Measurements from ENCODE around the gene NTRK1. TPM values are rescaled to one million over a fixed set of nuclear protein-coding genes. Genes with fewer than 3 reads are reported as not detected.

Gene NTRK1
- total and polyA plus RNA-seq, 8 donors = 0.20 to 1.1 (median 0.49) TPM

DNA sequence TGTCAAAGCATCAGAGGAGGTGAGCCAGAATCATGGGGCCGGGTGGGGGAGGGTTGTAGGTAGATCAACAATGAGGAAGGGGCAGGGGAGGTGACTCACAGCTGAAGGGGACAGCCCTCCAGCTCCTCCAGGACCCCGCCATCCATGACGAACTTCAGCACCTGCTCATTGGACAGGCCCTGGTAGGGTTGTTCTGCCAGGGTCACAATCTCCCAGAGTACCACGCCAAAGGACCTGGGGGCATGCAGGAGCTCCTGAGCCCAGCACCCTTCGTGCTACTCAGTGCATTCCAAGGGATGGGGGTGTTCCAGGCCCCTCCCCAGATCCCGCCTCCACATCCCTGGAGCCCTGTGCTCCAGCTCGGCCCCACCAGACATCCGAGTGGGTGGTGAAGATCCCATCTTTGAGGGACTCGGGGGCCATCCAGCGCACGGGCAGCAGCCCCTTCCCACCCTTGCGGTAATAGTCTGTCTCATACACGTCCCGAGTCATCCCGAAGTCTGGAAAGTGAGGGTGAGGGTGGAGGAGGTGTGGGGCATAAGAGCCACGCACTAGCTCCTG, 19.3 kb upstream of the NTRK1 start:
- no peak overlapping the region for H3K4me3 ChIP-seq
- TF ChIP-seq, protein P1, sequence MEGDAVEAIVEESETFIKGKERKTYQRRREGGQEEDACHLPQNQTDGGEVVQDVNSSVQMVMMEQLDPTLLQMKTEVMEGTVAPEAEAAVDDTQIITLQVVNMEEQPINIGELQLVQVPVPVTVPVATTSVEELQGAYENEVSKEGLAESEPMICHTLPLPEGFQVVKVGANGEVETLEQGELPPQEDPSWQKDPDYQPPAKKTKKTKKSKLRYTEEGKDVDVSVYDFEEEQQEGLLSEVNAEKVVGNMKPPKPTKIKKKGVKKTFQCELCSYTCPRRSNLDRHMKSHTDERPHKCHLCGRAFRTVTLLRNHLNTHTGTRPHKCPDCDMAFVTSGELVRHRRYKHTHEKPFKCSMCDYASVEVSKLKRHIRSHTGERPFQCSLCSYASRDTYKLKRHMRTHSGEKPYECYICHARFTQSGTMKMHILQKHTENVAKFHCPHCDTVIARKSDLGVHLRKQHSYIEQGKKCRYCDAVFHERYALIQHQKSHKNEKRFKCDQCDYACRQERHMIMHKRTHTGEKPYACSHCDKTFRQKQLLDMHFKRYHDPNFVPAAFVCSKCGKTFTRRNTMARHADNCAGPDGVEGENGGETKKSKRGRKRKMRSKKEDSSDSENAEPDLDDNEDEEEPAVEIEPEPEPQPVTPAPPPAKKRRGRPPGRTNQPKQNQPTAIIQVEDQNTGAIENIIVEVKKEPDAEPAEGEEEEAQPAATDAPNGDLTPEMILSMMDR (IDR thresholded peaks at IDR 0.05) = no peak
- WGBS, 2 donors = 70 to 80% methylated on average over 16 of the region's 16 CpGs
- intact Hi-C loops (cut with DNase I) = no loop called here
- FAIRE-seq (no peak), ATAC-seq (no peak), DNase-seq (peak in 1 of 6 donors; percentile 39)
- H3K4me1 ChIP-seq = no peaks in the 10 kb centered on the region
- H3K27me3 ChIP-seq = peaks cover 0 to 4% (median 0%) of the 10 kb centered on the region in 4 donors
- H3K36me3 ChIP-seq = no peaks in the 10 kb centered on the region
- H3K9me3 ChIP-seq = no peaks in the 10 kb centered on the region
- H3K27ac ChIP-seq = no peak overlapping the region

DNA sequence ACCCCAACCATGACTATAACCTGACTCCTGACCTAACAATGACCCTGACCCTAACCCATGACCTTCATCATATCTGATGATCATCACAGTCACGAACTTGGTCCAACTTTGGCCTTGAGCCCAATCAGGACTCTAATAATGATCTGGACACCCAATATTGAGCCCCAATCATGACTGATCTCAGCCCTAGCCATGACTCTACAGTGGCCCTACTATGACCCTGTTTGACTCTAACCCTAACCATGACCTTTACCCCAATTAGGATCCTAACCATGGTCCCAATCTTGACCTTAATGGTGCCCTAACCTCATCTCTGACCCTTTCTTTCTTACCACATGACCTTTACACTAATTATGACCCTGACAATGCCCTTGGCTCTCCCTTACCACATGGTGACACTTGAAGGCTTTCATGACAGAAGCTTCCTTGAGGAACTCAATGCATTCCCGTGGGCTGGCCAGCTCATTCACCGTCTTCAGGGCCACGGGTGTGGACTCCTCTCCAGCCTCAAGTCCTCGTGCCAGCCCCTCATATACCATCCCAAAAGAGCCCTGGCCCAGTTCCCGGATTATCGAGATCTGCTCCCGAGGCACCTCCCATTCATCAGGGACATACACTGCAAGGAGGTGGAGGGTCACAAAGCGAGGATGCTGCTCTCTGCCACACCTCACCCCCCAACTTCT, 17.9 kb upstream of the NTRK1 start:
- Histone ChIP-seq H3K36me3 (no peaks in the 10 kb centered on the region), H3K9me3 (no peaks in the 10 kb centered on the region), H3K4me3 (no peak overlapping the region), H3K27me3 (peaks cover 0 to 3% (median 0%) of the 10 kb centered on the region in 4 donors), H3K27ac (no peak overlapping the region), H3K4me1 (no peaks in the 10 kb centered on the region)
- TF ChIP-seq, protein P1 (IDR thresholded peaks at IDR 0.05) = no peak
- intact Hi-C loops (cut with DNase I) = no loop called here
- FAIRE-seq (no peak), ATAC-seq (no peak), DNase-seq (peak in 2 of 6 donors; percentile 14 to 25)
- 70 to 84% methylated on average over 9 of the region's 9 CpGs for WGBS, 2 donors

DNA sequence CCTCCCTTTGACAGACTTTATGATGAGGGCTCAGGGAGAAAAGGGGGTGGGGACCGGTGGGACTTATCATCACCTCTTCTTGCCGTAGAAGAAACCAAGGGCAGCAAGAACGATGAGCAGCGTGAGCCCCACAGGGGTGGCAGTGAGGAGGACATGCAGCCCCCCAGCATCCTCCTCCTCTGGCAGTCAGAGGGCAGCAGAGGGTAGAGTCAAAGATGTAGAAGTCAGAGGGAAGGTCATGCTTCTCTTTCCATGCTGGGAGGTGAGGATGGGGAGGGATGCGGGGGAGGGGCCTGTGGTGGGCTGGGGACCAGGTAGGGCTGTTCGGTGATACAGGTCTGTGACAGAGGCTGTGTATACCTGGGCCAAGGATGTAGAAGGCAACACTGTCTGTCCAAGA, 16.6 kb upstream of the NTRK1 start:
- DNase-seq (peak in 1 of 6 donors; percentile 11), ATAC-seq (no peak), FAIRE-seq (no peak)
- Histone ChIP-seq H3K4me1 (no peaks in the 10 kb centered on the region), H3K36me3 (no peaks in the 10 kb centered on the region), H3K9me3 (no peaks in the 10 kb centered on the region), H3K4me3 (no peak overlapping the region), H3K27me3 (no peaks in the 10 kb centered on the region), H3K27ac (no peak overlapping the region)
- 47 to 59% methylated on average over 6 of the region's 6 CpGs for WGBS, 2 donors
- TF ChIP-seq, protein P1 (IDR thresholded peaks at IDR 0.05) = no peak
- intact Hi-C loops (cut with DNase I) = no loop called here

DNA sequence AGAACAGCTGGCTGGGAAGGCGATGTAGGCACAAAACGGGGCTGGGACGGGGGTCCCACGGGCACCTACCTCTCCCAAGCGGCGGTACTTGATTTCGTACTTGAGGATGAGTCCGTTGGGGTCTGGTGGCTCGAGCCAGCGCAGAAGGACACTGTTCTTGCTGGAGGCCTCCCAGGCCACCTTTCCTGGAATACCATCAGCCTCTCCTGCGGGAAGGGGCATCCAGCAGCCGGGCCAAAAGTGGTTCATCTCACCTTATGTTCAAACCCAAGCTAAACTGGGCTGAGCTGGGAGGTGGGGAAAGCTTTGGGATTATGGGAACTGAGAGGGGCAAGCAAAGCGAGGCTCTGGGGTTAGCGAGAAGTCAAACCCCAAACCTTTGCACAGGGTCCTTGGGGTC, 16.0 kb upstream of the NTRK1 start:
- TF ChIP-seq, protein P1 (IDR thresholded peaks at IDR 0.05) = no peak
- H3K27me3 ChIP-seq = no peaks in the 10 kb centered on the region
- FAIRE-seq (no peak), DNase-seq (peak in 2 of 6 donors; percentile 20 to 24), ATAC-seq (no peak)
- intact Hi-C loops (cut with DNase I) = no loop called here
- no peak overlapping the region for H3K4me3 ChIP-seq
- H3K4me1 ChIP-seq = no peaks in the 10 kb centered on the region
- no peaks in the 10 kb centered on the region for H3K9me3 ChIP-seq
- no peak overlapping the region for H3K27ac ChIP-seq
- no peaks in the 10 kb centered on the region for H3K36me3 ChIP-seq
- 33 to 36% methylated on average over 14 of the region's 14 CpGs for WGBS, 2 donors

All from pancreas (tissue), 10 donors.